Measurements from ENCODE around the gene TBX2.
"Not testable (repeated sequence)": the region's sequence is repeated elsewhere in the genome, so short reads cannot be mapped to it uniquely, and the experiment has no call there.

TBX2 gene

DNA sequence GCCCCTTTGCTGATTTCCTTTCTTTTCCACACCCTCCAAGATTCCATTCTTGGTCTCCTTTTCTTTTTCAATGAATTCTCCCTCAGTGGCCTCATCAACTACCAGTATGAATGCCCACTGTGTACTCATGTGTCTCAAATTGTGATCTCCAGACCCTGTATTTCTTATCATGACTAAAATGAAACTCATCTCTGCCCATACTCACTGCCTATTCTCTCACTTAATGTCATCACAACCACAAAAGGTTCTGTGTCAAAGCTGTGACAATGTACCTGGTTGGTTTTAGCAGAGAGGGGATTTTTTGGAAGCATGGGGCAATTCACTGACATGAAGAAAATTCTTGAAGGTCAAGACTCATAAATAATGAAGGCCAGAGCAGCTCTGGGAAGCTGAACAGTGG, 41.1 kb downstream of the TBX2 start:
- DNase-seq: no peak

DNA sequence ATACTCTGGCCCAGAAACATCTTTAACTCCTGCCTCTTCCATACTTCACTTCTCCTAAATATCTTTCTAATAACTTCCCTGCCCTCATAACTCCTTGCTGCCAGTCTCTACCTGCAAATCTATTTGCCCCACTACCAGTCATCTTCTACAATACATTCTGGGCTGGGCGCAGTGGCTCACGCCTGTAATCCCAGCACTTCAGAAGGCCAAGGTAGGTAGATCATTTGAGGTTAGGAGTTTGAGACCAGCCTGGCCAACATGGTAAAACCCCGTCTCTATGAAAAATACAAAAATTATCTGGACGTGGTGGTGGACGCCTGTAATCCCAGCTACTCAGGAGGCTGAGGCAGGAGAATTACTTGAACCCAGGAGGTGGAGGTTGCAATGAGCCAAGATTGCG, 41.9 kb downstream of the TBX2 start:
- DNase-seq: not testable (repeated sequence)

DNA sequence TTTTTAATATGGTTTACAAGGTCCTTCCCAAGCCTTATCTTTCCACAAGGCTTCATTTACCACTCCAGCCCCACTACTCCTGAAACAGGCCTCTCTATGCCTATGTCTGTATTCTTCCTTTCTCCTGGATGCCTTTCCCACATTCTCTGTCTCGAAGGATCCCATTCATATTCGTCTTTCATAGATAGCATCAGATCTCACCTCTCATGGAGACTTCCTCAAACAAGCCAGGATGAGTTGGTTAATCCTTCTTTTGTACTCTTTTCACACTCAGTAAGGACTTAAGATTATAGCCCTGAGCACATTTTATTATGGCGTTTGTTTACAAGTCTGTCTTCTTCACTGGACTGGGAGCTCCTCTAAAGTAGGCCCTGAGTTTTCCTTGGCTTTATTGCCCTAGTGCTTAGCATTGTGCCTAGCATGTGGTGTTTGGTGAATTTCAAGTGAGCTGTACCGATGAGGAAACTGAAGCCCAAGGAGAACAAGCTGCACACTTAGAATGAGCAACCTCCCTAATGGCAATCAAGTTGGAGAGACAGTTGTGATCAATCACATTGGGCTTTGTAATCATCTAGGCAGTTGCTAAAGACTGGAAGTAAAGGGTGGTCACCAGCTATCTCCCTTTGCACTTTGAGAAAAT, 42.6 kb downstream of the TBX2 start:
- no peak for DNase-seq

DNA sequence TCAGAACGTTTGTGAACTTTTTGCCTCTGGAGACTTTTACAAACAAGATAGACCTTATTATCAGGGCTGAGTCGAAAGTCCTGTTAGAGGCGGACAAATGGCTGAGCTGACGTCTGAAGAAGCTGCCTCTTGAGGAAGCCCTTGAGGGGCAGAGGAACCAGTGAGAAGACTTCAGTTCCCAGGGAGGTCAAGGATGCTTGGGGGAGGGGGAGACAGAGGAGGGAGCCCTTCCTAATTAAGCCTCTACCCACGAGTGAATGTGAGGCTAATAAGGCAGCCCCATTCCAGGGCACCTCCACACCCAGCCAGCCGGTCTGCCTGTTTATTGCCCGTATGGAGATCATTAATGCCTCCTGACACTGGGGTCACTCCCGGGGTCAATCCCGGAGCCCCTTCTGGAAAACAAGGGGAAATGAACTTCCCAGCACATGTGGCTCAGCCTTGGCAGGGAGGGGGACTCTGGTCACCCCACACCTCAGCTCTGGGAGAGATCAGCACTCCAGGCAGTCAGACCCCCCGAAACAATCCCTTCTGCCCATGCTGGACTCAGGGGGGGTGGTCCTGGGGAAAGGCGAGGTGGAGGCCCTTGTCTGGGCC, 43.3 kb downstream of the TBX2 start:
- DNase-seq: no peak

DNA sequence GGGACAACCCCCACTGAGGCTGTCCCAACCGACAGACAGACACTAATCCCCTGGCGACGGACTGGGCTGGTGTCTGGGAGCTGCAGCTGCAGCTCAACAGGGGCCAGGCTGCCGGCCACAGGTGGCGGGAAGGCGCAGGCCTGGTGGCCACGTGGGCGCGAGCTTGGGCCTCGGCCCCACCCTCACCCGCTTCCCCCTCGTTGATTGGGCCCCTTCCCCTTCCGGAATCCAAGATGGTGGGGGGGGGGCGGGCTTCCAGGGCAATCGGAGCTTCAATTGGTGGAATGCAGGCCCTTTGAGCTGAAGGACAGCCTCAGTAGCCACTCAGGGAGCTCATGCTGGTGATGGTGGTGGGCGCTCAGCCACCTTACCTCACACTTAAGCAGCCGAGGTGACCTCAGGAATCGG, 43.8 kb downstream of the TBX2 start:
- no peak for DNase-seq

DNA sequence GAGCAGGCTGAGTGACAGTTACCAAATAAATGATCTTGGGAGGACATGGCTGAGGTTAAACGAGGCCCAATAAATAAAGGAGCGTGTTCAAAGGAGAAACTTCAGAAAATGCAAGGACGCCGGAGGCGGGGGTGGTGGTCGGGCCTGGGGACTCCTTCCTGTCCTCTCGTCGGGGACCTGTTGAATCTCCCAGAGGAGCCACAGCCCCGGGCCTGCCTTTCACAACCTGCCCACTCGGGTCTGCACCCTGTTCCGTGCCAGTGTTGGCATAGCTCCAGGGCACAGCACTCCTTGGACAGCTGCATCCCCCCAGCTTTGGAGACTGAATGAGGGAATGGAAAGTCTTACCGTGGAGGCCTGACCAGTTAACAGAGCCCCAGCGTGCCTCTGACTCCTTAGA, 44.4 kb downstream of the TBX2 start:
- DNase-seq: no peak

DNA sequence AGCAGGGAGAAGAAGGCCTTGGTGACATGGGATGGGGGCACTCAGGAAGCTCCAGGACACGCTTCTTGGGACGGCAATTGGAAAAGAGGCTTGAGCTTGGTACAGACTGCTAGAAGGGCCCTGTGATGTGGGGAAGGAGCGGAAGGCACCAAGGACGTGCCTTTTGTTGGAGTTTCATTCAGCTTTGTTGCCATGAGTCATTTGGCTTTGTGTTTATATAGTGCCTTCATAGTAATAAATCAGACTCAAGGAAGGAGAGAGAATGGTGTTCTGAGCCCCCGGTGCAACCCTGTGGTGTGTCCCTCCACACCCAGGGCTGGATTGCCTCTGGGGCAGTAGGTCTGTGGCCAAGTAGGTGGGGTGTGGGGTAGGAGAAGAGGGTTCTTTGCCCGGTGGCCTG, 45.2 kb downstream of the TBX2 start:
- DNase-seq: no peak

DNA sequence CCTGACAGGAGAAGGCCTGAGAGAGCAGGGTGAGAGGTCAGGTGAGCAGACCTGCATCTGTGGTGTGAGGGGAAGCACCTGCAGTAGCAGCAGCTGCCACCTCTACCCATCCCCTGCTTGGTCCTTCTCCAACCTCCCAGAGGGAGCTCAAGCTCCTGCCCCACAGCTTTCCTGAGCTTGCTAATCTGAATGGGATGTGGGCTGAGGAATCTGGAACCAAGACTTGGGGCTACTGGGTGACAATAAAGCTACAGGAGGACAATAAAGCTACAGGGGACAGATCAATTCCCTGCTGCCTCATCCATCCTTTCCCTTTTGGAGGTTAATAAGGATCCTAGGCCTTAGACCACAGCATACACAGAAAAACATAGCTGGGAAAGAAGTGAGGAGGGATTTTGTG, 47.7 kb downstream of the TBX2 start:
- DNase-seq: no peak

DNA sequence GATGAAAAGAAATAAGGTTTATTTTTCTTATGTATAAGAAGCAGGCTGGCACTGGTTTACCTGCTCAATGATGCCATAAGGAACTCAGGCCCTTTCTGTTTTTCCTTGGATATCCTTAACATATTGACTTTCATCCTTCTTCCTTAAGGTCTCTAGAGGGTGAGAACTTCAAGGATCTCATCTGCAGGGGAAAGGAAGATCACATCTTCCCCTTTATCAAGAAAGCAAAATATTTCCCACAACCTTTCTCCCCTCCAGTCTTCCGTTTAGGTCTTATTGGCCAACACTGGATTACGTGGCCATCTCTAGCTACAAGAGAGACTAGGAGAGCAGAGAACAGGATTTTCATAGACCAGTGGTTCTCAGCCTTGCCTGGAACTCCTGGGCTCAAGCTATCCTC, 48.4 kb downstream of the TBX2 start:
- DNase-seq: no peak

DNA sequence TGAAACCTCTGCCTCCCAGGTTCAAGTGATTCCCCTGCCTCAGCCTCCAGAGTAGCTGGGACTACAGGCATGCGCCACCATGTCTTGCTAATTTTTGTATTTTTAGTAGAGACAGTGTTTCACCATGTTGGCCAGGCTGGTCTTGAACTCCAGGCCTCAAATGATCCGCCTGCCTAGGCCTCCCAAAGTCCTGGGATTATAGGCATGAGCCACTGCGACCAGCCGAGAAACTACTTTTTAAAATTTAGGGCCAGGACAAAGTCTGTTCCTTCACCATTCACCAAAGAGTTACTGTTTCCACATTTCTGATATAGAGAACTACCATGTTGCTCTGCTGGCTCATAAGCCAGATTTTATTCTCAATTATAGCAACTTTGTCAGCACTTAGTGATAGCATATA, 49.5 kb downstream of the TBX2 start:
- DNase-seq: not testable (repeated sequence)

DNA sequence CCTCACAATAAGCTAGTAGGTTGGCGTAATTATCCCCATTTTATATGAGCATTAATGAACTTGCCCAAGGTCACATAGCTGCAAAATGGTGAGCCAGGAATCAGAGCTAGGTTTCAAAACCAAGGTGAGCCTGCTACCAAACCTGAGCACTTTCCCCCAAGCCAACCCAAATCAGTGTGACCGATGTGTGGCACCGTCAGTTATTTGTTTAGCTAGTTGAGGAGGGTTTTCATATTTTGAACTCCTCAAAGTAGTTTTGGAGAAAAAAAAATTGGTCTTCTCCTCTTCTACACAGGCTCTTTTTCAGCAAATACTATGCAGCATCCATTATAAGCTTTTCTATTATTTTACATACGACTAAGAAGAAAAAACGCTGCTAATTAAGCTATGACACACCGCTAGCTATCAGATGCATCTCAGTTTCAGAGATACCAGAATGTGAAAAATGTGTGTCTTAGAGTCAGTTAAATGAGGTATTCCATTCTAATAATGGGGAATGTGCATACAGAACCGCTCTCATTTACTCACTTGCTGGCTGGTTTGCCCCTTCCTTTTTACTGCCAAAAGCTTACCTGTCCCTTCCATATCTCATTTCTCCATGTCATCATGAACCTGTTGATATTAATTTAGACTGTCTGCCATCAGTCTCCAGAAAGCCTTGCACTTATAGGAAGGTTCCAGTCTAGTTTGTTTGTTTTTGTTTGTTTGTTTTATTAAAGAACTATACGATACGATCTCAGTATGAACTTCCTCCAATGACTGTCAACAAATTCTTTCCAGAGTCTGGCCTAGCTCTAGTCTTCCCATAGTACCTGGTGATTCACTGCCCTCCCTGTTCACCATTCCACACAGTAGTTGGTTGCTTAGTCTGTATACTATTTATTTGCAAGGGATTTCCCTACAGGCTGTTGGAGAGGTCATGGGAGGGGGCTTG, 50.3 kb downstream of the TBX2 start:
- DNase-seq: no peak

DNA sequence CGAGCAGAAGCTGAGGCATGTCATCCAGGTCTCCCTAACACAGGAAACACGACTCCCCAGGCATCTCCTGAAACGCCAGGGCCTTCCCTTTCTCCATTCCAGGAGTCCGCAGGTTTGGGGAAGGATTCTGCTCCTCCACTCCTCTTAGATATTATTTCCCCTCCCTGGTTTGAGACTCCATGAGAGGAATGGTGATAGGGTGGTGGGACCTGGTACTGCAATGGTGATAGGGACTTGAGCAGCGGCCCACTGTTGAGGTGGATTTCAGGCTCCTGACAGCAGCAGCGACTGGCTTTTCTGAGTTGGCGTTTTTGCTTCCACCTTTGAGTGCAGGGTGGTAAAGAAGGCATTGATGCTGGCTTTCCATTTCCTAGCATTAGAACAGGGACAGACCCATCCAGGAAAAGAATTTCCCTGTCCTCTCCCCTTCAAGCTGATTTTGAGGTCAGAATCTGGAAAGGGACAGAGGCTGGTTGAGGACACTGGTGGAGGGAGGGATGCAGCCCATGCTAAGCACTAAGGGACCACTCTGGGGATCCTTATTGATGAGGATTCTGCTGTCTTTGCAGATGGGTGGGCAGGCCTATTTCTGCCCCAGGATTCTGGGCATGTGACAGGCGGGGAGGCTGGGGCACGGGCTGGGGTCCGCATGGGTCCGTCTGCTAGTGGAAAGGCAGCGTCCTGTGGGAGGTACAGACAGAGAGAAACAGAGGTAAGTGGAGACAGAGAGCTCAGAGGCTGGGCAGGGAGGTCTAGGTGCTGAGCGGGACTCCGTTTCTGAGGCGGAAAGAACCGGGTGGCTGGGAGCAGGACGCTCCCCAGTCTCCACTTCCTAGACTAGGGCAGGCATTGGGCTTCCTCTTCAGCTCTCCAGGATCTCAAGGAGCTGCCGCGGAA, 51.2 kb downstream of the TBX2 start:
- no peak for DNase-seq

DNA sequence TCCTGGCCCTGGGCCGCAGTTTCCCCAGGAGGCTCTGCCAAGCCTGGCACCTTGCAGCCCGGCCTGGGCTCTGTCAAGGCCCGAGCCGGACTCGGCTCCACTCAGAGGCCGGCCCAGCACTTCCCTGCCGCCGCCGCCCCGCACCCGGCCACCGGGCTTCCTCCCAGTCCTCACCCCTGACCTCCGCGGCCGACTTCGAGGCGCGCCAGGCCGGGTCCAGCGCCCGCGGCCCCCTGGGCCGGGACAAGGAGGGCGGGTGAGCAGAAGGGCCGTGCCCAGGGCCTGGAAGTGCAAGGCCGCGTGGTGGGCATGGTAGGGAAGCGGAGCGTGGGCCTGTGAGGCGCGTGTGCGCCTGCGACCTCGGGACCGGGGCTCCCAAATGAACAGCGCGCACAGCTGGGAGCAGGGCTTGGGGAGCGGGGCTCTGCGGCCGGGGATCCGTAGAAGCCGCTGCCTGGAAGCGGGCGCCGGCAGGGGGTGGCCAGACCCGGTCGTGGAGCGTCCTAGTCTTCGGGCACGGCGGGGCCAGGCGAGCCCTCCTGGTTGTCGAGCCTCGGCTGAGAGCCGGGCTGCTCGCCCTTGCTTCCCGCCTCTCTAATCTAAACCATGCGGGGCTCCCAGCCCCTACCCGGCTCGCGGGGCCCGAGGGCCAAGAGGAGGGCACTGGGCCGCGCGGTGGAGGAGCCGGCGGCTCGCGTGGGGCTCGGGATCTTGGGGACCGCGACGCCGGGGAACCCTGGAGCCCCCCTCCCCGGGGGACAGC, 52.1 kb downstream of the TBX2 start:
- DNase-seq: no peak

DNA sequence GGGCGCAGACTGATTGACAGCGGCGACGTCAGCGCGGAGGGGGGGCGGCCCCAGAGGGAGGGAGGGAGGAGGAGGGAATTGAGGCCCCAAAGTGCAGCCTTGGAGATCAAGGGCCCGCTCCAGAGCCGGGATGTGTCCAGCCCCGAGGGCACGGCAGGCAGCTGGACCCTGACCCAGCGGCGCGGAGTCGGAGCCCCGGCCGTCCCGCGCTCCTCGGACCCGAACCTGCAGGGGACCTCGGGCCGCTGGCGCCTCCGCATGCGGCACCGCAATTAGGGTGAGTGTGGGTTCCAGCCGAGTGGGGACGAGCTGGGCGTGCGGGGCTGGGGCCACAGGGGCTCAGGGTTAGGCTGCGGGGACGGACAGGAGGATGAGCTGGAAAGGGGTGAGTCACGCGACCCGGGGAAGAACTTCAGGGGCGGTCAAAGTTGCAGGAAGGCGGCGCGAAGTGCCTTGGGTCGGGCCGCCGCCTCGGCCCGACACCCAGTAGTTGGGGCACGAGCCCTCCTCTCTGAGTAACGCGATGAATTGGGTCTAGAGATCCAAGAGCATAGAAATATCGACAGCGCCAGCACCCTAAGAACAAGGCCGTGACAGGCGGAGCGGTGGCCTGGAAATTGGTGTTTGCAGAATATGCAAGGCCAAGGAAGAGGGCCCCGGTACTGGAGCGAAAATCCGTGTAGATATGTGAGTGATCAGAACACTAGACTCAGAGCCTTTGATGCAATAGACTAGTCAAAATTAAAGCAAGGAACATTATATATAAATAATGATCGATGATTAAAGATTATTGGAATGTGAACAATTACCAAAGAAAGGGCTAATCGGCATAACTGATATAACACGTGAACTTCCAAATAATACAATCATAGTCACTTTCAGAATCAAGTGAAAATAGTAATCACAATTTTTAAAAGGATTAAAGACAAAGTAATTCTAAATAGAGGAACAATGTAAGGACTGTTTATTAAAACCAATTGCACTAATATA, 53.0 kb downstream of the TBX2 start, which contains the start of gene TBX4:
TSS of gene TBX4 (plus strand) at position 122 of the 990 bp plus-strand sequence. CDS start 4,069 bp downstream, outside the sequence.
- DNase-seq: no peak

DNA sequence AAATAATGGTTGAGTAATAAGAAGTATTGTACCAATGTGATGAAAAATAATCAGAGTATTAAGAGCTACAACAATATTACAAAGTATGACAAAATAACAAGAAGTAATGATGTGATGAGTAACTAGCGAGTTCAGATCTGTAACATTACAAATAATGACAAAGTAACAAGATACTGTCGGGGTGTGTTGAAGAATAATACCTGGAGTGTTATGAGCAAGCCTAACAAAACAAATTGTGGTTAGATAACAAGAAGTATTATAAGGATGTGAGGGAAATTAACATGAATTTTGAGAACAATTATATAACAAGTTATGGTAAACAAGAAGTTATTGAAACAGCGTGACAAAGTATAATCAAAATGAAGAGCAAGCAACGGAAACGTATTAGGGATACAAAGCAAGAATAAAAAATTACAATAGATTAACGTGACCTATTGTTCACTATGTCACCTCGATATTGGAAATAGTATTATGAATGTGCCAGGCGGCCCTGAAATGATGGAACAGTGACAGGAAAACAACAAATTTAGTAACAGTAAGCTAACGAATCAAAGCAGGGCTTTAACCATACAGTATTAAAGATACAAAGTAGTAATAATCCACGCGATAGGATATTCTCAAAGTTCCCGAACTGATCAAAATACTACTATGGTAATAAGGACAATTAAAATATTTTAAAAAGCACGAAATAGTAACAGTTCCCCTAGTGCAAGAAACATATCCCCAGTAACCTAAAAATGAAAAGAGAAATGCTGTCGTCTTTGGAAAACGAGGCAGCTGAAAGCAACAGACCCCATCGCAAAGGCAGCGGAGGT, 54.1 kb downstream of the TBX2 start:
- DNase-seq: no peak

DNA sequence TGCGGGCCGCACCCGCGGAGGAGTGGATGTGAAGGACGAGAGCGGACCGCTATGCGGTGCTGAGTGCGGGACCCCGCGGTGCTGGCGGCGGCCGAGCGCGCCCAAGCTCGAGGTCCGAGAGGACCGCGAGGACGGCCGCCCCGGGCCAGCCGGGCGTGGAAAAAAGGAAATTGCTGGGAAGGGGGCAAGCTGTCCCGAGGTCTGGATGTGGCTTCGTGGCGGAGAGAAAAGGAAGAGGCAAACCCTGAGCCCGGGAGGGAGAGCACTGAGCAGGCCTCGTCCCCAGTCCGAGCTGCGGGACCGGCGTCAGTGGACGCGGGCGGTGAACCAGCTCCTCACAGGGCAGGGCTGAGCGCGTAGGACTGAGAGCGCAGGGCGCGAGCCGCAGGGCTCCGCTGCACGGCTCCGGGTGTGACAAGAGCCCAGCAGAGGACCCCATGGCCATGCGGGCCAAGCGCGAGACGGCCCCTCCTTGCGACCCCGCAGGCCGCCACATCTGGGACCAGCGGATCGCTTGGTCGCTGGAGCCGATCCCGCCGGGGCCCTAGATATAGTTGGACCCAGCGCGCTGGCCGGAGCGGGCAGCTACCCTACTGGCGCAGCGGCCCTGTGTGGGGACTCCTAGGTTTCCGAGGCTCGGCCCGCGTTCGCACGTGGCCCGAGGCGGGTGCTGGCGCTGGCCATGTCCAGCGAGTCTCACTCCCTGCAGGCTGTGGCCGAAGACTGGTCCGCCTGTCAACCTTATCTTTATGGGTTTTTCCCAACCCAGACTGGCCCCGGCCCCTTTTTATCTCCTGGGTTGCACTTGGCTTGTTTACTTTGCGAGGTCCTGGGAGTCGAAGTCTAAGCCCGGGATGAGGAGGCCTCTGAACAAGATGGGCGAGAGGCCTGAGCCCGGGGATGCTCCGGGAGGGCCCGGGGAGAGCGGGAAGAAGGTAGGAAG, 55.0 kb downstream of the TBX2 start:
- DNase-seq: no peak

DNA sequence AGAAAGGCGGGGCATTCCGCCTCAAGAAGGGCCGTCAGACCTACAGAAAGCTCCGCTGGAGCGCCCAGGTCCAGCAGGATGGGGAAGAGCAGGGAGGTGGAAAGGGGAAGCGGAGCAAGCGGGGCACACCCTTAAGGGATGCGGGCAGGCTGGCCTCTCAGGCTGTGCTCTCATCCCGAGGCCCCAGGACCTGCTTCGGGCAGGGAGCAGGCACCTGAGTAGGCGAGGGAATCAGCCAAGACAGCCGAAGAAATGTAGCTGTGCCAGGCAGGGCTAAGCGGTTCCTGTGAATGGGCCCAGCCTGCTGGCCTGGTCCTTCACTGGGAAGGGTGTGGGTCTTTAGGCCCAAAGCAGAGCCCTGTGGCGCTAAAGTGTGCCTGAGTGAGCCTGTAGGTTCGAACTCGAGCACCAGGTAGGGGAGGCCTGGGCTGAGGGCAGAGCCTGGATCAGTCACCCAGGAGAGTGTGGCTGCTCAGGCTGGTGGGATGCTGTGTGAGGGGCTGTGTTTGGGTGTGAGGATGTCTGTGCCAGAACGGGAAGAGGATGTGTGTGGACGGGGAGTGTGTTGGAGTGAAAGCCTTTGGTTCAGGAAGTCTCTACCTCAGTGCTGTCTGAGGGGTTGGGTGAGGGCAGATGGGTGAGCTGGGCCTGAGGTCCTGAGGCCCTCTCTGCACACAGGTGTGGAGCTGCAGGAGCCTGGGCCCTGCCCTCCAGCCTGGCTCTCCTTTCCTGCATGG, 55.8 kb downstream of the TBX2 start:
- DNase-seq: no peak
